Epidermal melanocyte (primary cell): ENCODE measurements around the gene LCN1.
"Not testable (repeated sequence)": the region's sequence is repeated elsewhere in the genome, so short reads cannot be mapped to it uniquely, and the experiment has no call there.

Source experiments
- DNase-seq: peaks from one replicate; pipeline ENCODE4 v3.0.0; 2011; ENCODE audit warnings: low spot score; ENCODE audit not compliant: insufficient read length

Gene LCN1

DNA sequence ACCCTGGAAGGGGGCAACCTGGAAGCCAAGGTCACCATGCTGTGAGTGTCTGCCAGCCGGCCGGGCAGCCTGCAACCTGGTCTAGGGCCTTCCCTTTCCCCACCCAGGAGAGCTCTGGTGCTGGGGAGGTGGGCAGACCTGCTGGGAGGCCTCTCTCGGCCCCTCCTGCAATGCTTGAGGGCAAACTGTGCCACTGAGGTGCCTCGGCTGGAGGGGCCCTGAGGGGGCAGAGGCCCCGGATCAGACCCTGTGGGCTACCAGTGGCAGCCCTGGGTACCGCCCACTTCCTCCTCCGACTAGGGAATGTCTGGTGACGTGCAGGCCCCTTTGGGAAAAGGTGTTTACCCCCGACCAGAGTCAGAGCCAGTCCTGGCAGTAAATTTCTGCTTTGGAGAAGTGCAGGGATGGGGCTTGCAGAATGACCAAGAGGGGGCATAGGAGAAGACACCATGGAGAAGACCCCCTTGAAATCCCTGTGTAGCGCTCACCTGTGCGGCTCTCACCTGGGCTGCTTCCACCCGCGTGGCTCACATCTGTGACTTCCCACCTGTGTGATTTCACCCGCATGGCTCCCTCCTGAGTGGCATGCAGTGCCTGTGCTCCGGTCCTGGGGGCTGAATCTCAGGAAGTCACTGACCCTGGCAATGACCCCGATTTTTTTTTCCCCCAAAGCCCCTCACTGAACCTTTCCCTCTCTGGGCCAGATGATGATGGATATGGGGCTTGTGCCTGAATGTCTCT, 1.1 kb downstream of the LCN1 start:
- DNase-seq: no peak

DNA sequence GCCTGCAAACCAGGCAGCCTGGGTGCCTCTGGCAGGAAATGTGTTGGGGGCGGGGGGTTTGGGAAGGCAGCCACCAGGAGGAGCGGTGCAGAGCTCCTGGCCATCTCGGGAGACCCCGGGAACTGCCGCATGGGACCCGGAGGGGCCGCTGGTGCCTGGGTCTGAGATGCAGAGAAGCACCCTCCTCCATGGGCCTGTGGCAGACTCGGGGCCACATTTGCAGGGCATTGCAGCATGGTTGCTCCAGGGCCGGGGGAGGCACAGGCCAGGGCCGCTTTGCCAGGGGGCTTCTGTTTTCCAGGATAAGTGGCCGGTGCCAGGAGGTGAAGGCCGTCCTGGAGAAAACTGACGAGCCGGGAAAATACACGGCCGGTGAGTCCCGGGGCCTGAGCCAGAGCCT, 1.7 kb downstream of the LCN1 start:
- no peak for DNase-seq

DNA sequence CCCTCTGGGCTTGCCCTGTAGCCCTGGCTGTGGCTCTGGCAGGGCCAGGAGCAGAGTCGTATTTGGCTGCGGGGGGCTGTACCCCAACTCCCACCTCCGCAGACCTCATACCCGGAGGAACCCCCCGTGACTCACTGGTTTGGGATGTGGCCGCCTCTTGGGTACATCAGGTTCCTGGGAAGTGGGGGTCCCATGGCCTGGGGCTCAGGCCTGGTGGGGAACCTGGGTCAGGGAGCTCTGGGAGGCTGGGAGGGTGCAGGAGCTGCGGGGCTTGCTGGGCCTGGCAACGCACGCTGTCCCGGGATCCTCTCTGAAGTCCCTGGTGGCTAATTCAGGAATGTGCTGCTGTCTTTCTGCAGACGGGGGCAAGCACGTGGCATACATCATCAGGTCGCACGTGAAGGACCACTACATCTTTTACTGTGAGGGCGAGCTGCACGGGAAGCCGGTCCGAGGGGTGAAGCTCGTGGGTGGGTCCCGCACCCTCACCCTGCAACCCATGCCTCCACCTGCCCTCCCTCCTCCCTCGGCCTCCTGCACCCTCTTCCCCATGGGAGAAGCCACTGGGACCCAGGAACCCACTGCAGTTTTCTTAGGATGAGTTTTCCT, 2.4 kb downstream of the LCN1 start:
- no peak for DNase-seq

DNA sequence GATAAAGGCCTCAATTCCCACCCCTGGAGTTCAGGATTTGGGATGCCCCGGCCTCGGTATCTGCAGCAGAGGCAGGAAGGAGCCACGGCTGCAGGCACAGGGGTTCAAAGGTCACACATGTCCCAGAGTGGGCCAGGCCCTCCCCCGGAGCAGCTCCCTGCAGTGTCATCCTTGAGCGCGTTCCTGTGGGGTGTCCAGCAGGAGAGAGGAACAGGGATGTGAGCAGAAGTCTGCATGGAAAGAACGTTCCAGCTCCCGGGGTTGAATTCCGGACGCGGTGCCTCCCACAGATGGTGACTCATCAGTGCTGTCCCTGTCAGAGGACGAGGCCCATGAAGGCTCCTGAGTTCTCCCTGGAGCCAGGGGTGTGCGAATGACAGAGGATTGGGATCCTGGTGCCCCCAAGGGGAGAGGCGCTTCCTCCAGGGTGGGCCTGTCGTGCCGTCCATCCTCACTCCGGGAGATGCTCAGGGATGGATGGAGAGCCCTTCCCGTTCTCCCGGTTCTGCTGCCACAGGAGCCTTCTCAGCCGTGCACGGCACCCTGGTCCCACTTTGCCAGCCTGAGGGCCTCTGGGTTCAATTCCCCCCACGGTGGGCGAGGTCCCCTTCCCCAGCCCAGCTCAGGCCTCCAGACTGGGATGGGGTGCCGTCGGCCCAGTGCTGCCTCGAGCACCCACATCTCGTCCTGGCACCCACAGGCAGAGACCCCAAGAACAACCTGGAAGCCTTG, 3.1 kb downstream of the LCN1 start:
- no peak for DNase-seq

DNA sequence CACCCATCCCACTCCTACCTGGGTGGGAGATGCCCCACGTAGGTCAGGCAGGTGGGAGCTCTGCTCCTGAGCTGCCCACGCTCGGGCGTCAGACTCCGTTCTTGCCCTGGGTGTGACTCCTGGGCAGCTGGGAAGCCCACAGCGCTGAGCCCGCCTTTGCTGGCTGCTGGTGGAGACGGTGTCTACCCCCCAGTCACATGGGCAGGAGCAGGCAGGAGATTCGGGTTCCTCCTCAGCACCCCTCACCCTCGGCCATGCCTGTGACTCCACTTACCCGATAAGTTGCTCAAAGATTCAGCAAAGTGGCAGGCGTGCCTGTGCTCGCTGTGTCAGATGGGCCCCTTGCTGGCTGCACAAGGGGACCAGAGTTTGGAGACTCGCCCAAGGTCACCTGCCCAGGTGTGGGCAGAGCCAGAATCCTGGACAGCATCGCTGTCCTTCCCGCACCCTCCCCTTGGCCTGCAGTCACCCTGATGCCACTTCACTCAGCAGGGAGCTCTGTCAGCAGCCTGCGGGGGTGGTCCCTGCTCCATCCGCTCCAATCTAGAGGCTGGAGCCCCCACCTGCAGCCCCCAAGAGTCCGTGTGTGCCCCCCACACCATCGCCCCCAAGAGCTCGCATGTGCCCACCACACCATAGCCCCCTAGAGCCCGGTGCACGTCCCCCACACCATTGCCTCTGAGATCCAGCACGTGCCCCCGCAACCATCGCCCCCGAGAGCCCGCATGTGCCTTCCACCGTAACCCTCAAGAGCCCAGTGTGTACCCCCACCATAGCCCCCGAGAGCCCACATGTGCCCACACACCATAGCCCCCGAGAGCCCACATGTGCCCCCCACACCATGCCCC, 4.2 kb downstream of the LCN1 start:
- DNase-seq: no peak

DNA sequence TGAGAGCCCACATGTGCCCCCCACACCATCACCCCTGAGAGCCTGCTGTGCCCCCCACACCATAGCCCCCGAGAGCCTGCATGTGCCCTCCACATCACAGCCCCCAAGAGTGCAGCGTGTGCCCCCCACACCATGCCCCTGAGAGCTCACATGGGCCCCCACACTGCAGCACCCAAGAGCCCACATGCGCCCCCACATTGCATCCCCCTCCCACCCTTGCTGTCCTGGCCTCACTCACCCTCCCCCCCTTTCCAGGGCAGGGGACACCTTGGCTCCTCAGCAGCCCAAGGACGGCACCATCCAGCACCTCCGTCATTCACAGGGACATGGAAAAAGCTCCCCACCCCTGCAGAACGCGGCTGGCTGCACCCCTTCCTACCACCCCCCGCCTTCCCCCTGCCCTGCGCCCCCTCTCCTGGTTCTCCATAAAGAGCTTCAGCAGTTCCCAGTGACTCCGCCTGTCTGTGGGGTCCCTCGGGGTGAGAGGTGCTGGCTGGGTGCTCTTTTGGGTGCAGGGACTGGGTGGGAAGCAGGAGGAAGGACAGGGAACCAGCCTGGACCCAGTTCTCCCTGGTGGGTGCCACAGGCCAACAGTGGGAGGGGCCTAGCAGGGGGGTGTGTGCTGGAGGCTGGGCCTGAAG, 5.0 kb downstream of the LCN1 start:
- no peak for DNase-seq

DNA sequence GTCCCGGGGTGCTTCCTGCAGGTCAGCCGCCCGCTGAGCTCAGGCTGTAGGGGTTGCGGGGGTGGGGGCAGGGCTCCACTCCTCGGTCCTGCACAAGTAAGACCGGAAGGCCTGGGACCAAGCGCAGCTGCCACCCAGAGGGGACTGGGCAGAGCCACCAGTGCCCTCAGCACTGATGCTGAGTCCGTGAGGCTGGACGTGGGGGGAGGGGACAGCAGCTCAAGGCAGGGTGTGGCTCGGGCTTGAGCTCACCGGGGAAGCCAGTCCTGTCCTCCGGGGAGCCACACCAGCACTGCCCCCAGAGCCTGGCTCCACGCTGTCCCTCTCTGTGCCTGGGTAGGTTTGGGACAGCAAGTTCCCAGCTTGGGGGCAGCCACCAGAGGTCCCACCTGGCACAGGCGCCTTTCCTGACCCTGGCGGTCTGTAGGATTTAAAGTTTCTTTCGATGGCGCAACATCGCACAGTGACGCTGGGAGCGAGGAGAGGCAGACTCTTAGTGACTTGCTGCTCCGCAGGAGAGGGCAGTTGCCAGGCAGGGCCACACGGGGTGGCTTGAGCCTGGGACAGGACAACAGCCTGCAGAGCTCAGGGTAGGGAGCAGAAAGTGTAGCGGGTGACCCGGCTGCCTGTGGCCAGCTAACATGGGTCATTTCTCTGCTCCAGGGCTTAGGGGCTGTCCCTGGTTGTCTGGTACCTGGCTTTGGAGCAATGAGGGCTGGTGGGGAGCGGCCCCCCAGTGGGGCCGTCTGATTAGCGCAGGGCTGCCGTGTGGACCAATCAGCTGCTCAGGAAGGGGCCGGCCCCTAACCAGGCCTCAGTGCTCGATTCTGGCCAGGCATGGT, 5.7 kb downstream of the LCN1 start:
- DNase-seq: no peak

DNA sequence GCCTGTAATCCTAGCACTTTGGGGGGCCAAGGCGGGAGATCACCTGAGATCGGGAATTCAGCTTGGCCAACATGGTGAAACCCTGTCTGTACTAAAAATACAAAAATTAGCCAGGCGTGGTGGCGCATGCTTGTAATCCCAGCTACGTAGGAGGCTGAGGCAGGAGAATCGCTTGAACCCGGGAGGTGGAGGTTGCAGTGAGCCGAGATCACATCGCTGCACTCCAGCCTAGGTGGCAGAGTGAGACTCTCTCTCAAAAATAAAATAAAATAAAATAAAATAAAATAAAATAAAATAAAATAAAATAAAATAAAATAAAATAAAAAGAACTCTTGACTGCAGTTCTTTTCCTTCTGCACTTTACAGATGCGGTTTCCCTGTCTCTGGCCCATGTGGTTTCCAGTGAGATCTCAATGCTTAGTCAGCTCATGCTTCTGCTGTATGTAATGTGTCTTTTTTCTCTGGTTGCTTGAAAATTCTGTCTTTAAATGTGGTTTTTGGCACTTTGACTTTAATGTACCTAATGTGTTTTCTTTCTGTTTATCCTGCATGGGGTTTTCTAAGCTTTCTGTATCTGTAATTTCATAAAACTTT, 7.7 kb downstream of the LCN1 start:
- not testable (repeated sequence) for DNase-seq

DNA sequence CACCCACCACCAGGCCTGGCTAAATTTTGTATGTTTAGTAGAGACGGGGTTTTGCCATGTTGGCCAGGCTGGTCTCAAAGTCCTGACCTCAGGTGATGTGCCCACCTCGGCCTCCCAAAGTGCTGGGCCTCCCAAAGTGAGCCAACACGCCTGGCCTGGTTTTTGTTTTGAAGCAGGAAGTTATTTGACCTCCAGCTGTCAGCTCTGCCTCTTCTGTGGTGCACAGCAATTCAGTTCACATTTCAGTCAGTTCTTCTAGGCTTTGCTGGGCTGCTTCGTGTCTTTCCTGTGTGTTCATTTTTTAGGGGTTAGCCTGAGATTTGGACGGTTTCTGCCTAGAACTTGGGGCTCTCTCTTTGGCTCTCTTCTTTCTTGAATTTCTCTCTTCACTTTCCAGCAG, 8.9 kb downstream of the LCN1 start:
- no peak for DNase-seq

DNA sequence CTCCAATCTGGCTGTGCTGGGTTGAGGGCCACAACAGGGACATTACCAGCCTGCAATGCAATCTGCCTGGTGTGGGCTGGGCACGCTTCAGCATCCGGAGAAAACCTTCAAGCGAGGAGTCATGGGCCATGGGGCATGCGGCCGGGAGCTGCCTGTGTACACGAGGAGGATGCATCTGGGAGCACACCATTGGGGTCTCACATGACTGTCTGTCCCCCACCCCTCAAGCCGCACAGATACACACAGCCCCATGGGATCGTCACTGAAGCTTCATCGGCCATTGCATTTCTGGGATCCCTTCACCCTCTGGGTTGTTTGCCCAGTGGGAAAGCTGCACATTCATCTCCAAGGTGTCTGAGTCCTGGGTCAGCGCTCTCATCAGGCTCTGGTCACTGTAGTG, 9.9 kb downstream of the LCN1 start:
- DNase-seq: no peak

DNA sequence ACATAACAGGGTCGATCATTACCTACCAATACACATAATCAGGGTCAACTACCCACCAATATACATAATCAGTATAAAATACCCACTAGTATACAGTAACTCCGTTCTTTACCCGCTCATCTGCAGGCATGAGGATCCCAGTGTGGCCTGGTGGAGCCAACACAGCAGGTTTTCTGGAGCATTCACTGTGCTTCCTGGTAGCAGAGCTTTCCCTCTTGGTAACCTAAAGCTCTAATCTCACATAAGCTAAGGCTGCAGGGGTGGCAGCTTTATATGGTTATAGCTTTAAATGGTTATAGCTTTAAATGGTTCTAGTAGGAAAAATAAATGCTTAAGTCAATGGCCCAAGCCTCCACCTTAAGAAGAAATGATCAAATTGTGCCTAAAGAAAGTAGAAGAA, 11.9 kb downstream of the LCN1 start:
- DNase-seq: no peak

DNA sequence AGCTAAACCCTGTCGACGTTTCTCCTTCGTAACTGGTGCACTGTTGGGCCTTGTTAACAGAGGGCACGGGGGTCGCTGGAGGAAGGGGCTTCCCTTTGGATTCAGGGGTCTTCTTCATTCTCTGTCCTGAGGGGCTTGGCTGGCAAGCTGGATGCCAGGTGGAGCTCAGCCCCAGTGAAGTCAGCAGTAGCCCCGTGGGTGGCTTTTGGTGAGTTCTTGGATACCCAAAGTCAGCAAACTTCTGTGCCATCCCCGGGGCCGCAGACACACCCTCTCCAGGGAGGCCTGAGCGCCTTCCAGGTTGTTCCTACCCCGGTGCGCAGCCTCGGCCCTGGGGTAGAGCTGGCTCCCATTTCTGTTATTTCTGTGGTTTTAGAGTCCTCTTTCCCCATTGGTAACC, 12.4 kb downstream of the LCN1 start:
- DNase-seq: no peak

DNA sequence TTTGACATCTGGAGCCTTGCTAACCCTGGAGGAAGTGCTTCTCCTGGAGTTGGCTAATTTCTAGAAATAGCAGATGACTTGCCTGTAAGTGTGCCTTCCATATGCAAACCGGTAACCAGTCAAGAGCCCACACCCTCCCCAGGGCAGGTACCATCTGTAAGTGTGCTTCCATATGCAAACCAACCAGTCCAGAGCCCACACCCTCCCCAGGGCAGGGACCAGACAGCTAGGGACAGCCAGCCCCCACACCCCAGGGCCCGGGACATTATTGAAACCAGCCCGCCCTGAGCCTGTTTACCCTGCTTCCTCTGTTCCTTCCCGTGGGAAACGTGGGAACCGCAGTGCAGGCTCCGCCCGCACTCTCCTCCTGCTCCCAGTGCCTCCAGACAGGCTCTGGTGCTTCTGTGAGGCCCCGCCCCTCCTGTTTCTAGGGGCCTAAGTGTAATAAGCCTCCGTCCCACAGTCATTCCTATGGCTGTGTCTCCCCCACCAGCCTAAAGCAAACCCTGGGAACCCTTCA, 13.0 kb downstream of the LCN1 start:
- DNase-seq: not testable (repeated sequence)

DNA sequence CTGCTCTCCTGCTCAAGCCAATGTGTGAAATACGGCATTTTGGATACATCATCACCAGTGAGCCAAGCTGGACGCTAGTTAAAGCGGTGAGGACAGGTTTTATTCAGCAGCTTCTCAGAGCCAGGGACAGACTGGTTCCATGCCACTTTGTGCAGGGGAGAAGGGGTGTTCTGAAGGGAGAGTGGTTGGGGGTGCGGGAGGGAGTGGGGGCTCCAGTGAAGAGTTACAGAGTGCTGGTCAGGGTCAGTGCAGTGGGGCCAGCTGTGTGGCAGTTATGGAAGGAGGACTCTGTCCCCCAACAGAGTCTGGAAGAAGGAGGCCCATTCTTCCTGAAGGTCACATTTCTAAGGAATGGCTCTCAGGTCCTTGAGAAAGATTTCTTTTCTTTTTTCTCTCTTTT, 13.6 kb downstream of the LCN1 start:
- DNase-seq: not testable (repeated sequence)

DNA sequence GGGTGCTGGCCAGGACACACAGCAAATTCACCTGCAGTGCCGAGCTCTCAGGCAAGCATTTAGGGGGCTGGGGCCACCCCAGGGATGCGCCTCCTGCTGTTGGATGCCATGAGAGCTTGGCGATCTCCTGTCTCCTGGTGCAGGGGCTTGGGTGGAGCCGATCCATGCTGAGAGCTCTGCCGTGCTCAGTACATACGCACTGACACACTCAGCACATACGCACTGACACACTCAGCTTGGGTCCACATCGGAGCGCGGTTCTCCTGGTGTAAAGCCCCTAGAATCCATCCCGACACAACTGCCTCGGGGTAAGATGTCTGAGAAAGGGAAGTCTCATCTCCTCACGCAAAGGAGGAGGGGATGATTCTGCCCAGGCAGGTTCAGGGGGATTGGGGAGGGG, 14.4 kb downstream of the LCN1 start:
- DNase-seq: not testable (repeated sequence)

DNA sequence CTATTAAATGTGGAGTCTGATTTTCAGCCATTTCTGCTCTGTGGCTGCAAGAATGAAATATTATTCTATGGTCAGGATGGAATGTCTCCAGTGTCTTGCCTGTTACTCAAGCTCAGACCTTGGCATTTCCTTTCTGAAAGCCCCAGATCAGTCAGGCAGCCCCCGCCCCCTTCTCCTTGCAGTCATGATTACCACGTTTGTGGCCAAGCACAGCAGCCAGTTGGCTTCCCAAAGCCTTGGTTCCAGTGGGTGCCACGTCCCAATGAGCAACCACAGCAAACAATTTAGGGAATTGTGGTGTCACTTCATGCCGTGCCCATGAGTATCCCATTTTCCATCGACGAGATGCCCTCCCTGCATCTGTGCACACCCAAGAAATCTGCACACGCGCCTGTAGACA, 15.0 kb downstream of the LCN1 start:
- no peak for DNase-seq

DNA sequence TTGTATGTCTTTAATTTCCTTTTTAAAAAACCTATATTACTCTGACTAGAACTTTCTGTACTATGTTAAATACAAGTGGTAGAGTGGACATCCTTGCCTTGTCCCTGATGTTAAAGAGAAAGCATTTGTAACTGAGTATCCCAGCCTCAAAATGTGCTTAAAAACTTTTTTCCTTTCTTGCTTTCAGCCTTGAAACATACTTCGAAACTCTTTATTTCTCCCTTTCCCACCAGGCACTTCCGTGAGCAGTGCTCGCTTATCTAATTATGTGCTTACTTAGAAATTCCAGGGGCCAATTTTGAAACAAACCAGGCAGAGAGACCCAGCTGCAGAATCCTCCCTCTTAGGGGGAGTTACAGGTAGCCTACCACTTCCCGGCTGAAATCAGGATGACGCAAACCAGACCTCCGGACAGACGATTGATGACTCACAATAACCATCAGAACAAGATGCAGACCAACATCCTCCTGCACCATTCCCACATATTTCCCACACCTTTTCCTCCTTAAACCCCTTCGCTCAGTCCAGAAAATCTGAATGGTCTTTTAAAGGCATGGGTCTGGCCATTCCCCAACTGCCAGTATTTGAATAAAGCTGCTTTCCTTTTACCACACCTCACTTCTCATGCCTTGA, 22.1 kb downstream of the LCN1 start:
- DNase-seq: not testable (repeated sequence)

DNA sequence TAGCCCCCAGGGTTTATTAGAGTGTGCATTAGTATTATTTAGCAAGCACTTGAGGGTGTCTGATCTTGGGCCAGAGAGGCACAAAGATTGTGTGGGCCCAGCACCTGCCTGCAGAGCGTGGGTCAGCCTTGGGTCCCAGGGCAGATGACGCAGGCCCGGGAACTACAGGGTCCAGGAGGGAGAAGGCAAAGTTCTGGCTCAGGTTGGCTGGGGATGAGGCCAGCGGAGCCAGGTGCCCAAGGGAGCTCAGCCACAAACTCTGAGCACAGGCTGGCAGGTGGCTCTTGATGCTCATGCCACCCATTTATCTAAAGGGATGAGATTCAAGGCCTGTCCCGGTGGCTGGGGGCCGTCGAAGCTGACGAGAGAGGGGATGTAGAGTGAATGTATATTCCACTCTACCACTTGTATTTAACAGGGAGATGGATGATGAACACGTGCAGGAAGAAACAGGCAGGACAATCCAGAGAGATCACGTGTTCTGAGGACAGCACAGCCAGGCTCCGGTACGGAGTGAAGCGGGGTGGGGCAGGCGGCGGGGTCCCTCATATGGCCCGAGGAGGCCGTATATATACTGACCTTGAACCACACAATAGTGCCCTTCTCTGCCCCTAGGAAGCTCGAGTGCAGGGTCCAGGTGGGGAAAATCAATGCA, 23.9 kb downstream of the LCN1 start:
- no peak for DNase-seq
